Activated CD4-positive, CD25-positive, alpha-beta regulatory T cell treated with anti-CD3 and anti-CD28 coated beads, Interleukin-2, amount 50 U/mL, for 16 hours (primary cell): ENCODE data around the gene ZKSCAN3.
"Not testable (repeated sequence)": the region's sequence is repeated elsewhere in the genome, so short reads cannot be mapped to it uniquely, and the experiment has no call there.

Source experiments
- DNase-seq: peaks from one replicate; pipeline ENCODE4 v3.0.0-alpha.2; 2020; ENCODE audit warnings: low read depth, low spot score

Gene ZKSCAN3

GRCh38 chr6:28371706-28372451 lies 22.1 kb downstream of the ZKSCAN3 start:
- DNase-seq = no peak

- no peak for DNase-seq
Measured at GRCh38 chr6:28373925-28374324, 24.2 kb downstream of the ZKSCAN3 start.

GRCh38 chr6:28377879-28378278 lies 28.1 kb downstream of the ZKSCAN3 start:
- DNase-seq = no peak

GRCh38 chr6:28378644-28379043 lies 28.9 kb downstream of the ZKSCAN3 start:
- no peak for DNase-seq

GRCh38 chr6:28380381-28380780 lies 30.6 kb downstream of the ZKSCAN3 start:
- DNase-seq = no peak

GRCh38 chr6:28383235-28384142 lies 33.7 kb downstream of the ZKSCAN3 start:
- DNase-seq = no peak

GRCh38 chr6:28384143-28384533 lies 34.4 kb downstream of the ZKSCAN3 start:
- no peak for DNase-seq

GRCh38 chr6:28390688-28391087 lies 40.9 kb downstream of the ZKSCAN3 start:
- no peak for DNase-seq

GRCh38 chr6:28393912-28394662 lies 44.3 kb downstream of the ZKSCAN3 start:
- DNase-seq = no peak

GRCh38 chr6:28395918-28396317 lies 46.2 kb downstream of the ZKSCAN3 start:
- no peak for DNase-seq

- DNase-seq = peak; percentile 72
Measured at GRCh38 chr6:28399350-28400121, 49.8 kb downstream of the ZKSCAN3 start, which contains the start of gene ZSCAN12. Gene ZSCAN12 (minus strand): TSS chr6:28399747. CDS start chr6:28398405, 1,342 bp downstream.

GRCh38 chr6:28400122-28400451 lies 50.3 kb downstream of the ZKSCAN3 start:
- no peak for DNase-seq

- DNase-seq = no peak
Measured at GRCh38 chr6:28401172-28401571, 51.4 kb downstream of the ZKSCAN3 start.

GRCh38 chr6:28402197-28402596 lies 52.5 kb downstream of the ZKSCAN3 start:
- no peak for DNase-seq

GRCh38 chr6:28403923-28404322 lies 54.2 kb downstream of the ZKSCAN3 start:
- not testable (repeated sequence) for DNase-seq

GRCh38 chr6:28407401-28407800 lies 57.7 kb downstream of the ZKSCAN3 start:
- DNase-seq = no peak

GRCh38 chr6:28408076-28408802 lies 58.5 kb downstream of the ZKSCAN3 start:
- DNase-seq = no peak

- no peak for DNase-seq
Measured at GRCh38 chr6:28410767-28411166, 61.0 kb downstream of the ZKSCAN3 start.

GRCh38 chr6:28413681-28414080 lies 63.9 kb downstream of the ZKSCAN3 start:
- no peak for DNase-seq
